SK-N-SH (cell line): ENCODE results near the gene IRGC. TPM values are rescaled to one million over a fixed set of nuclear protein-coding genes. Genes with fewer than 3 reads are reported as not detected.

Experiments
- CTCF ChIA-PET: fragments of 300-600, 350-600 bp; formaldehyde crosslinking; extraction: SDS; loops from one replicate; lab custom pipeline; 2021; lab: Yijun Ruan, JAX
- POLR2A ChIA-PET: fragments of 350-600 bp; sonication (Branson Sonifier 250); formaldehyde crosslinking; extraction: SDS; loops from one replicate; lab custom pipeline; 2020; ENCODE audit warnings: antibody characterized with exemption, inconsistent platforms; lab: Yijun Ruan, JAX
- DNase-seq: peaks from one replicate; pipeline ENCODE4 v3.0.0; 2012
- H2AFZ ChIP-seq: fragments of 200-600 bp; sonication (generic); 2 replicates; pipeline ENCODE4 v1.8.1; 2016; ENCODE audit warnings: antibody characterized with exemption, mild to moderate bottlenecking, low read depth
- H3F3A ChIP-seq: fragments of 200-600 bp; sonication (generic); replicated peaks from 2 replicates; pipeline ENCODE3; 2016; ENCODE audit warnings: antibody characterized with exemption, mild to moderate bottlenecking; ENCODE audit not compliant: insufficient read depth
- H3K27ac ChIP-seq, 2 experiments: fragments of 200-500 bp in 1 of 2; fragments of 200-600 bp in 1 of 2; sonication (Bioruptor generic) in 1 of 2; sonication (generic), shearing (Covaris generic) in 1 of 2; 2 replicates each; pipeline versions ENCODE4 v1.5.1 to v1.6.1; 2014 to 2016; ENCODE audit warnings: low read depth in 2 of 2, inconsistent platforms in 1 of 2, low read length in 1 of 2, mild to moderate bottlenecking in 1 of 2, mixed read lengths in 1 of 2
- H3K27me3 ChIP-seq: fragments of 200-600 bp; sonication (generic), shearing (Covaris generic); 2 replicates; pipeline ENCODE4 v1.6.1; 2016; ENCODE audit warnings: mixed run types; ENCODE audit not compliant: insufficient read depth
- H3K36me3 ChIP-seq, 2 experiments: fragments of 200-500 bp in 1 of 2; fragments of 200-600 bp in 1 of 2; sonication (Bioruptor generic) in 1 of 2; sonication (generic) in 1 of 2; replicated peaks in 1 of 2; 2 replicates each; pipeline versions ENCODE3 to v1.5.1; 2014 to 2016; ENCODE audit warnings: low read length in 1 of 2, mild to moderate bottlenecking in 1 of 2; ENCODE audit not compliant: insufficient read depth in 2 of 2, control insufficient read depth in 1 of 2
- H3K4me1 ChIP-seq, 2 experiments: fragments of 200-500 bp in 1 of 2; fragments of 200-600 bp in 1 of 2; sonication (Bioruptor generic) in 1 of 2; sonication (generic), shearing (Covaris generic) in 1 of 2; 2 replicates each; pipeline versions ENCODE4 v1.5.1 to v1.6.1; 2014 to 2016; ENCODE audit warnings: low read depth in 1 of 2, low read length in 1 of 2, mixed run types in 1 of 2; ENCODE audit not compliant: insufficient read depth in 2 of 2, control insufficient read depth in 1 of 2
- H3K4me2 ChIP-seq: fragments of 200-600 bp; sonication (generic), shearing (Covaris generic); 2 replicates; pipeline ENCODE4 v1.6.1; 2017; ENCODE audit warnings: mixed run types
- H3K4me3 ChIP-seq, 2 experiments: fragments of 200-500 bp in 1 of 2; fragments of 200-600 bp in 1 of 2; sonication (Bioruptor generic) in 1 of 2; sonication (generic), shearing (Covaris generic) in 1 of 2; 2 replicates each; pipeline versions ENCODE4 v1.5.1 to v1.8.1; 2014 to 2016; ENCODE audit warnings: low read depth in 2 of 2, inconsistent platforms in 1 of 2, low read length in 1 of 2, mild to moderate bottlenecking in 1 of 2, mixed read lengths in 1 of 2, moderate library complexity in 1 of 2
- H3K79me2 ChIP-seq: fragments of 200-600 bp; sonication (generic); 2 replicates; pipeline ENCODE4 v1.8.1; 2017; ENCODE audit warnings: mild to moderate bottlenecking; ENCODE audit not compliant: insufficient read depth
- H3K9ac ChIP-seq: fragments of 200-600 bp; sonication (generic); 2 replicates; pipeline ENCODE4 v1.6.1; 2017; ENCODE audit warnings: mixed run types
- H3K9me2 ChIP-seq: fragments of 200-600 bp; sonication (generic); 2 replicates; pipeline ENCODE4 v1.6.1; 2017; ENCODE audit warnings: mixed run types
- H3K9me3 ChIP-seq: fragments of 200-600 bp; sonication (generic); 2 replicates; pipeline ENCODE4 v1.6.1; 2017; ENCODE audit warnings: mixed run types, mild to moderate bottlenecking, moderate library complexity
- H4K20me1 ChIP-seq: fragments of 200-600 bp; sonication (generic); 2 replicates; pipeline ENCODE4 v1.6.1; 2017; ENCODE audit warnings: mild to moderate bottlenecking, mixed run types; ENCODE audit not compliant: insufficient read depth
- FOSL2 ChIP-seq: IDR thresholded peaks from 2 replicates; pipeline ENCODE4 v1.4.0; 2012; ENCODE audit warnings: low read depth, mild to moderate bottlenecking, moderate library complexity, borderline replicate concordance
- FOXM1 ChIP-seq: IDR thresholded peaks from 2 replicates; pipeline ENCODE4 v1.4.0; 2012; ENCODE audit warnings: low read depth, mild to moderate bottlenecking
- GABPA ChIP-seq: IDR thresholded peaks from 2 replicates; pipeline ENCODE4 v1.4.0; 2012; ENCODE audit warnings: low read depth, mild to moderate bottlenecking
- GATA2 ChIP-seq: sonication (generic); formaldehyde crosslinking; IDR thresholded peaks from 2 replicates; pipeline ENCODE4 v1.5.0; 2020; ENCODE audit warnings: mild to moderate bottlenecking, missing genetic modification reagents
- JUND ChIP-seq: IDR thresholded peaks from 2 replicates; pipeline ENCODE4 v1.4.0; 2012
- MEF2A ChIP-seq: IDR thresholded peaks from 2 replicates; pipeline ENCODE4 v1.4.0; 2012; ENCODE audit warnings: low read depth, borderline replicate concordance
- MXI1 ChIP-seq: IDR thresholded peaks from 2 replicates; pipeline ENCODE4 v1.6.1; 2012; ENCODE audit warnings: mild to moderate bottlenecking, low read depth, low read length, improper control_type of control experiment
- NFIC ChIP-seq: IDR thresholded peaks from 2 replicates; pipeline ENCODE4 v1.4.0; 2012; ENCODE audit warnings: borderline replicate concordance
- NRF1 ChIP-seq: IDR thresholded peaks from 2 replicates; pipeline ENCODE4 v1.6.1; 2012; ENCODE audit warnings: low read depth, mild to moderate bottlenecking, low read length
- POLR2AphosphoS5 ChIP-seq: IDR thresholded peaks from 2 replicates; pipeline ENCODE4 v1.6.1; 2012; ENCODE audit warnings: low read depth, low read length
- RAD21 ChIP-seq: IDR thresholded peaks from 2 replicates; pipeline ENCODE4 v1.6.1; 2012; ENCODE audit warnings: mild to moderate bottlenecking, low read length
- RCOR1 ChIP-seq: fragments of 150-350 bp; IDR thresholded peaks from 2 replicates; pipeline ENCODE4 v1.6.1; 2017; ENCODE audit warnings: antibody characterized with exemption, low read length
- RFX5 ChIP-seq: IDR thresholded peaks from 2 replicates; pipeline ENCODE4 v1.6.1; 2012; ENCODE audit warnings: mild to moderate bottlenecking, improper control_type of control experiment, low read length
- SIN3A ChIP-seq: IDR thresholded peaks from 2 replicates; pipeline ENCODE4 v1.6.1; 2012; ENCODE audit warnings: low read depth, mild to moderate bottlenecking, low read length, moderate library complexity, borderline replicate concordance
- SMC3 ChIP-seq: IDR thresholded peaks from 2 replicates; pipeline ENCODE4 v1.6.1; 2012; ENCODE audit warnings: low read depth, low read length, improper control_type of control experiment
- USF1 ChIP-seq: IDR thresholded peaks from 2 replicates; pipeline ENCODE4 v1.4.0; 2012; ENCODE audit warnings: low read depth, borderline replicate concordance
- YY1 ChIP-seq: IDR thresholded peaks from 2 replicates; pipeline ENCODE4 v1.4.0; 2012; ENCODE audit warnings: low read depth, mild to moderate bottlenecking
- WGBS: methylation state at CpG from one replicate; pipeline ENCODE4 v1.1.6; 2017; ENCODE audit warnings: low lambda C conversion rate; 5-methylcytosine and 5-hydroxymethylcytosine counted together
- polyA plus RNA-seq, 3 experiments: library from polyadenylated mRNA; depleted of rRNA; stranded (reverse); fragments of >200 nt; gene quantifications; 2 replicates each; pipeline ENCODE4 v1.2.3, GENCODE V29; 2012
- TF ChIP-seq, protein P1 (sequence below): fragments of 200-600 bp; sonication (generic); IDR thresholded peaks from 2 replicates; pipeline ENCODE4 v1.6.1; 2017; ENCODE audit warnings: antibody characterized with exemption, mild to moderate bottlenecking, moderate library complexity
- TF ChIP-seq, protein P2 (sequence below): IDR thresholded peaks from 2 replicates; pipeline ENCODE4 v1.4.0; 2012; ENCODE audit warnings: low read depth

The IRGC gene
- polyA plus RNA-seq, 1 of the 3 experiments (the other 2 are of a cell fraction) = not detected

- TF ChIP-seq RCOR1 (no peak), MEF2A (no peak), GABPA (no peak), GATA2 (CRISPR knock-in tag) (no peak), MXI1 (no peak), YY1 (no peak)
- TF ChIP-seq, protein P1, sequence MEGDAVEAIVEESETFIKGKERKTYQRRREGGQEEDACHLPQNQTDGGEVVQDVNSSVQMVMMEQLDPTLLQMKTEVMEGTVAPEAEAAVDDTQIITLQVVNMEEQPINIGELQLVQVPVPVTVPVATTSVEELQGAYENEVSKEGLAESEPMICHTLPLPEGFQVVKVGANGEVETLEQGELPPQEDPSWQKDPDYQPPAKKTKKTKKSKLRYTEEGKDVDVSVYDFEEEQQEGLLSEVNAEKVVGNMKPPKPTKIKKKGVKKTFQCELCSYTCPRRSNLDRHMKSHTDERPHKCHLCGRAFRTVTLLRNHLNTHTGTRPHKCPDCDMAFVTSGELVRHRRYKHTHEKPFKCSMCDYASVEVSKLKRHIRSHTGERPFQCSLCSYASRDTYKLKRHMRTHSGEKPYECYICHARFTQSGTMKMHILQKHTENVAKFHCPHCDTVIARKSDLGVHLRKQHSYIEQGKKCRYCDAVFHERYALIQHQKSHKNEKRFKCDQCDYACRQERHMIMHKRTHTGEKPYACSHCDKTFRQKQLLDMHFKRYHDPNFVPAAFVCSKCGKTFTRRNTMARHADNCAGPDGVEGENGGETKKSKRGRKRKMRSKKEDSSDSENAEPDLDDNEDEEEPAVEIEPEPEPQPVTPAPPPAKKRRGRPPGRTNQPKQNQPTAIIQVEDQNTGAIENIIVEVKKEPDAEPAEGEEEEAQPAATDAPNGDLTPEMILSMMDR = no peak
Measured at GRCh38 chr19:43708716-43709115, 7.2 kb upstream of the IRGC start (continued).

DNA sequence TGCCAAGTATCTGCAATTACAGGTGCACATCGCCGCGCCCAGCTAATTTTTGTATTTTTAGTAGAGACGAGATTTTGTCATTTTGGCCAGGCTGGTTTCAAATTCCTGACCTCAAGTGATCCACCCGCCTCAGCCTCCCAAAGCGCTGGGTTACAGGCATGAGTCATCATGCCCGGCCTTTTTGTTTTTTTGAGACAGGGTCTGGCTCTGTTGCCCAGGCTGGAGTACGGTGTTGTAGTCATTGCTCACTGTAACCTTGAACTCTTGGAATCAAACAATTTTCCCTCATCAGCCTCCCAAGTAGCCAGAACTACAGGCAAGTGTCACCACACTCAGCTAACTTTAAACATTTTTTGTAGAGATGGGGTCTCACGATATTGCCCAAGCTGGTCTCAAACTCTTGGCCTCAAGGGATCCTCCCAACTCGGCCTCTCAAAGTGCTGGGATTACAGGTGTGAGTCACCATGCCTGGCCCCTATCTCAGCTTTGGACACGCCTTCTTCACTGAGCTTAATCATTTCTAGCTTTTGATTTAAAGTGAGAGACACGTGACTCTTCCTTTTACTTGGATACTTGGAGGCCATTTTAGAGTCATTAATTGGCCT is 4.0 kb upstream of the IRGC start:
- Histone ChIP-seq H3K9me3 (0 out of 2 replicates have a peak, but pooled peaks cover 4% of the 10 kb centered on the region), H3K4me3 (no peak overlapping the region), H3K4me2 (no peak overlapping the region), H3K9ac (no peak overlapping the region), H3K27me3 (no peaks in the 10 kb centered on the region), H4K20me1 (no peaks in the 10 kb centered on the region), H3F3A (no peaks in the 10 kb centered on the region), H3K9me2 (no peaks in the 10 kb centered on the region), H3K36me3 (no peaks in the 10 kb centered on the region), H3K4me1 (0 out of 4 replicates have a peak, but pooled peaks cover 0 to 6% of the 10 kb centered on the region in 2 experiments)
- ChIA-PET CTCF (no interaction called here), POLR2A (no interaction called here)
- DNase-seq = no peak
- 38% methylated on average over 12 of the region's 12 CpGs for WGBS
- TF ChIP-seq FOSL2 (peak; percentile 11; the same call in 1 of the 2 replicates), NRF1 (no peak)
- TF ChIP-seq, all 33 proteins: peak for 1
- no peaks in the 10 kb centered on the region for H3K79me2 ChIP-seq
- H3K27ac ChIP-seq = no peak overlapping the region
- no peak overlapping the region; the same call in 1 of the 2 replicates for H2AFZ ChIP-seq

DNA sequence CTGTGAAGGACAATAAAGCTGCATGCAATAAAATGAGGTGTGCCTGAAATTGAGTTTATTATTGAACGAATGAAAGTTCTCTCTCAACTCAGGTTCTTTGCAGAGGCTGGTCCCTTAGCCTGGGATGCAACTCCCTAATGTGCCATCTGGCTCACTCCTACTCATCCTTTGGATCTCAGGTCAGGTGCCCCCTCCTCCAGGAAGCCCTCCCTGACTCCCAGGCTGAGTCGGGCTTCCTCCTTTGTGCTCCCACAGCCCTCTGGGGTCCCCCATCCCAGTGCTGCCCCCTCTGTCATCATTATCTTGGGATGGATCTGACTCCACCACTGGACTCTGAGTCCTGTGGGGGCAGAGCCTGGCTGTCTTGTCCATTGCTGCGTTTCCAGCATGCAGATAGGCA is 2.7 kb upstream of the IRGC start:
- Histone ChIP-seq H3K4me3 (no peak overlapping the region), H3F3A (no peaks in the 10 kb centered on the region), H3K4me1 (0 out of 4 replicates have a peak, but pooled peaks cover 0 to 6% of the 10 kb centered on the region in 2 experiments), H3K4me2 (no peak overlapping the region), H3K9ac (no peak overlapping the region), H2AFZ (no peak overlapping the region), H3K9me2 (no peaks in the 10 kb centered on the region), H3K79me2 (no peaks in the 10 kb centered on the region), H3K27ac (no peak overlapping the region), H3K9me3 (0 out of 2 replicates have a peak, but pooled peaks cover 4% of the 10 kb centered on the region), H3K36me3 (no peaks in the 10 kb centered on the region), H4K20me1 (no peaks in the 10 kb centered on the region), H3K27me3 (no peaks in the 10 kb centered on the region)
- 50% methylated on average over 3 of the region's 3 CpGs for WGBS
- CTCF ChIA-PET = no interaction called here
- TF ChIP-seq RFX5 (no peak), RAD21 (no peak), GABPA (no peak), SIN3A (no peak), JUND (no peak), NFIC (no peak), FOXM1 (no peak), SMC3 (no peak), USF1 (no peak), POLR2AphosphoS5 (no peak)
- TF ChIP-seq, protein P2, sequence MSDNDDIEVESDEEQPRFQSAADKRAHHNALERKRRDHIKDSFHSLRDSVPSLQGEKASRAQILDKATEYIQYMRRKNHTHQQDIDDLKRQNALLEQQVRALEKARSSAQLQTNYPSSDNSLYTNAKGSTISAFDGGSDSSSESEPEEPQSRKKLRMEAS = no peak
- POLR2A ChIA-PET = interaction anchor here (0.6 kb wide), 1 partner anchor 9 kb away, joined by 3 read pairs; no protein-coding TSS in a partner anchor
- DNase-seq = no peak
